T-helper 17 cell (primary cell): ENCODE measurements around the gene GALK1. TPM values are rescaled to one million over a fixed set of nuclear protein-coding genes. Genes with fewer than 3 reads are reported as not detected.
"Not testable (repeated sequence)": the region's sequence is repeated elsewhere in the genome, so short reads cannot be mapped to it uniquely, and the experiment has no call there.

ENCODE experiments used
- ATAC-seq: fragments of 150-1000 bp; cut with Tn5 transposase; 2 replicates; pipeline ENCODE4 v1.10.0; 2021; ENCODE audit warnings: mild to moderate bottlenecking, moderate library complexity
- DNase-seq, 3 donors: peaks; one replicate each; pipeline versions ENCODE4 v3.0.0 to v3.0.0-alpha.2; 2020 to 2021
- H3K9me3 ChIP-seq: one replicate; pipeline ENCODE4 v1.7.0; 2013; ENCODE audit warnings: low read length, mild to moderate bottlenecking; ENCODE audit not compliant: control insufficient read depth, poor library complexity, severe bottlenecking
- H3K27ac Mint-ChIP-seq: one replicate; pipeline ENCODE4 v1.8.0; 2022; ENCODE audit warnings: mild to moderate bottlenecking, moderate library complexity, mixed read lengths
- H3K27me3 Mint-ChIP-seq: one replicate; pipeline ENCODE4 v1.8.0; 2022; ENCODE audit warnings: mixed read lengths
- H3K36me3 Mint-ChIP-seq: one replicate; pipeline ENCODE4 v1.8.0; 2022; ENCODE audit warnings: low read depth, mixed read lengths
- H3K4me1 Mint-ChIP-seq: one replicate; pipeline ENCODE4 v1.8.0; 2022; ENCODE audit warnings: mild to moderate bottlenecking, mixed read lengths
- H3K4me3 Mint-ChIP-seq: one replicate; pipeline ENCODE4 v1.8.0; 2022; ENCODE audit warnings: mild to moderate bottlenecking, moderate library complexity, mixed read lengths
- total RNA-seq, 4 donors: library from RNA in 2 of 4; stranded (reverse) in 2 of 4; gene quantifications; one replicate each; pipeline ENCODE4 v1.2.3 and lab custom pipeline; 2022 to 2026

The GALK1 gene
- total RNA-seq, 2 donors from 2014 or later, result 9.6 to 9.7 TPM

GRCh38 chr17:75765981-75766380 is 989 bp upstream of the GALK1 start:
- H3K9me3 ChIP-seq, result no peaks in the 10 kb centered on the region
- H3K36me3 Mint-ChIP-seq, result no peaks in the 10 kb centered on the region
- peaks cover 11% of the 10 kb centered on the region for H3K4me1 Mint-ChIP-seq
- ATAC-seq, result no peak
- DNase-seq, result no peak
- H3K27ac Mint-ChIP-seq, result peak overlapping the region; percentile 3
- no peaks in the 10 kb centered on the region for H3K27me3 Mint-ChIP-seq
- peak overlapping the region; percentile 79 for H3K4me3 Mint-ChIP-seq

- DNase-seq (no peak), ATAC-seq (no peak)
- Mint-ChIP-seq H3K36me3 (no peaks in the 10 kb centered on the region), H3K27me3 (no peaks in the 10 kb centered on the region), H3K27ac (no peak overlapping the region), H3K4me1 (peaks cover 11% of the 10 kb centered on the region), H3K4me3 (peak overlapping the region; percentile 79)
- H3K9me3 ChIP-seq, result no peaks in the 10 kb centered on the region
Observed at GRCh38 chr17:75764417-75764710, 628 bp downstream of the GALK1 start.

DNA sequence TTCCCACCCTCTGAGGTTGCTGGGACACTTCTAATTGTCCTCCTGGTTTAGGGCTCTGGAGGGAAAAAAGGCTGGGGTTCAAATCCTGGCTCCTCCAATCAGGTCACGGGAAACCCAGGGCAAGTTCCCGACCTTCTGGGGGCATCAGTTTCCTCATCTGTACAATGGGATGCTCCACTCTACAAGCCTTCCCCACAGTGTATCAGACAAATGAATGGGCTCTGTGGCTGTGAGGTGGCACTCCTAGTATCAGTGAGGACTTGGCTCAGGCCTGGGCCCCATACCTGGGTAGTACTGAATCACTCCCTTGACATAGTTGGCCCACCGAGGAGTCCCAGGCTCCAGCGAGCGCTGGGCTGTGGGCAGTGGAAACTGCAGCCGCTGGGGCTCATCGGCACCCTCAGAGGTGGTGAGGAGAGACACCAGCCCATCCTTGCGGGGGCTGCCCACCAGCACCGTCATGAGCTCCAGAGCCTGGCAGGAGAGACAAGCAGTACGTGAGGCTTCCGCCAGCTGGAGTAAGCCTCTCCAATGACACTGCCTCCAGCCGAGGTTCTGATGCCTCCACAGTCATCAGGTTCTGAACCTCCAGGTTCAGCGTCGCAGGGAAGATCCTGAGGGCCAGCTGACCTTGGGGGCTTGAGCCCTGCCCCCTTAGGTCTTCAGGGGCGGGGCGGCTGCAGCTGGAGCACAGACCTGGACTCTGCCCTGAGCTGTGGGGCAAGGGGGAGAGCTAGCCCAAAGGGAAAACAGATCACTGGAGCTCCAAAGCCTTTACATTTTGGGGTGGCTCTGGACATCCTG is 1.2 kb downstream of the GALK1 start:
- H3K27ac Mint-ChIP-seq, result no peak overlapping the region
- peak overlapping the region; percentile 79 for H3K4me3 Mint-ChIP-seq
- ATAC-seq (no peak), DNase-seq (no peak)
- peaks cover 11% of the 10 kb centered on the region for H3K4me1 Mint-ChIP-seq
- H3K9me3 ChIP-seq, result no peaks in the 10 kb centered on the region
- H3K36me3 Mint-ChIP-seq, result no peaks in the 10 kb centered on the region
- no peaks in the 10 kb centered on the region for H3K27me3 Mint-ChIP-seq

GRCh38 chr17:75763269-75763607 is 1.8 kb downstream of the GALK1 start:
- Mint-ChIP-seq H3K4me1 (peaks cover 11% of the 10 kb centered on the region), H3K36me3 (no peaks in the 10 kb centered on the region), H3K4me3 (peak overlapping the region; percentile 50), H3K27me3 (no peaks in the 10 kb centered on the region), H3K27ac (no peak overlapping the region)
- ATAC-seq (no peak), DNase-seq (no peak)
- no peaks in the 10 kb centered on the region for H3K9me3 ChIP-seq

GRCh38 chr17:75762513-75763268 is 2.3 kb downstream of the GALK1 start:
- no peak for DNase-seq
- Mint-ChIP-seq H3K27ac (no peak overlapping the region), H3K4me3 (peak overlapping the region; percentile 50), H3K36me3 (no peaks in the 10 kb centered on the region), H3K4me1 (peaks cover 11% of the 10 kb centered on the region), H3K27me3 (no peaks in the 10 kb centered on the region)
- no peak for ATAC-seq
- no peaks in the 10 kb centered on the region for H3K9me3 ChIP-seq

DNA sequence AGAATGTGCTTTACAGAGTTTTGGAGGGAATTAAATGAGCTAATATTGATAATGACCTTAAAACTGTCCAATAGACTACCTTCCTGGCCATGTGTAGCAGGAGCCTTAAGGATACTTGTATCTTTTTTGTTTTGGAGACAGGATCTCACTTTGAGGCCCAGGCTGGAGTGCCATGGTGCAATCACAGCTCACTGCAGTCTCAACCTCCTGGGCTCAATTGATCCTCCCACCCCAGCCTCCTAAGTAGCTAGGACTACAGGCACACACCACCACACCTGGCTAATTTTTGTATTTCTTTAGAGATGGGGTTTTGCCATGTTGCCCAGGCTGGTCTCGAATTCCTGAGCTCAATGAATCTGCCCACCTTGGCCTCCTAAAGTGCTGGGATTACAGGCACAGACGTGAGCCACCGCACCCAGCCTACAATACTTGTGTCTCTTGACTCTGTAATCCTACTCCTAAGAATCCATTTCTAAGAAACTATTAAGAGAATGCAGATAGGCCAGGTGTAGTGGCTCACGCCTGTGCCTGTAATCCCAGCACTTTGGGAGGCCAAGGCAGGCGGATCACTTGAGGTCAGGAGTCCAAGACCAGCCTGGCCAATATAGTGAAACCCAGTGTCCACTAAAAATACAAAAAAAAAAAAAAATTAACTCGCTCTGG is 4.9 kb downstream of the GALK1 start:
- H3K27ac Mint-ChIP-seq, ATAC-seq, H3K4me3 Mint-ChIP-seq, H3K27me3 Mint-ChIP-seq, H3K36me3 Mint-ChIP-seq, DNase-seq, H3K4me1 Mint-ChIP-seq, H3K9me3 ChIP-seq: not testable (repeated sequence)

GRCh38 chr17:75759457-75759856 is 5.5 kb downstream of the GALK1 start:
- ATAC-seq (no peak), DNase-seq (no peak)
- H3K4me1 Mint-ChIP-seq, result peaks cover 14% of the 10 kb centered on the region
- H3K36me3 Mint-ChIP-seq, result peaks cover 2% of the 10 kb centered on the region
- no peaks in the 10 kb centered on the region for H3K9me3 ChIP-seq
- no peaks in the 10 kb centered on the region for H3K27me3 Mint-ChIP-seq
- no peak overlapping the region for H3K27ac Mint-ChIP-seq
- no peak overlapping the region for H3K4me3 Mint-ChIP-seq

DNA sequence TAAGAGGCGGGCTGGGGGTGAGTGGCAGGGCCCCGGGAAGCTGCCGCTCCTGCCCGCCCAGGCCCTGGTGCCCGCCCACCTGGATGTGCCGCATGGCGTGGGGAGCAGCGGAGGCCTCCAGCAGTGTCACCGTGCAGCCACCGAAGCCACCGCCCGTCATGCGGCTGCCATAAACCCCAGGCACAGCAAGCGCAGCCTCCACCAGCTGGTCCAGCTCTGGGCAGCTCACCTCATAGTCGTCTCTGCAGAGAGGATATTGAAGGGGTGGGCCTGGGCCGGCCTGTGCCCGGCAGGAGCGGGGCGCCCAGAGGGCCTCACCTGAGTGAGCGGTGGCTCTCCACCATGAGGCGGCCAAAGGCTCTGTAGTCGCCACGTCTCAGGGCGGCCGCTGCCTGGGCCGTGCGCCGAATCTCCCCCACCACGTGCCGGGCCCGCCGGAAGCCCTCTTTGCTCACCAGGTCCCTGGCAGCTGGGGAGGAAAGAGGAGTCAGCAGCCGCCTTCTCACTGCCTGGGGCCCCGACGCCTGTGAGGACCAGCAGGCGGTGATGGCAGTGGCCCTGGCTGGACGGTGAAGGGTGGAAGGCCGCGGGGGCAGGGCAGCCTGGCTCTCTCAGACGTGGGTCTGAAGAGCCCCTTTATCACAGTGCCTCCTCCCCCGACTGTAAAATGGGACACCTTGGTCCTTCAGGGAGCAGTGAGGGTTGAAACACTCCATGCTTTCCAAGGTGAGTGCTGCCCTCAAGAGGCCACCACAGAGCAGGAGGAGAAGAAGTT is 6.7 kb downstream of the GALK1 start:
- Mint-ChIP-seq H3K4me3 (no peak overlapping the region), H3K27me3 (no peaks in the 10 kb centered on the region), H3K27ac (peak overlapping the region; percentile 4), H3K4me1 (peaks cover 13% of the 10 kb centered on the region), H3K36me3 (peaks cover 2% of the 10 kb centered on the region)
- H3K9me3 ChIP-seq, result no peaks in the 10 kb centered on the region
- DNase-seq (no peak), ATAC-seq (no peak)

- no peaks in the 10 kb centered on the region for H3K9me3 ChIP-seq
- H3K4me1 Mint-ChIP-seq, result peaks cover 8% of the 10 kb centered on the region
- no peaks in the 10 kb centered on the region for H3K27me3 Mint-ChIP-seq
- no peak for DNase-seq
- peaks cover 2% of the 10 kb centered on the region for H3K36me3 Mint-ChIP-seq
- no peak overlapping the region for H3K27ac Mint-ChIP-seq
- no peak for ATAC-seq
- no peak overlapping the region for H3K4me3 Mint-ChIP-seq
Observed at GRCh38 chr17:75757086-75757681, 7.8 kb downstream of the GALK1 start.

GRCh38 chr17:75756451-75757085 is 8.4 kb downstream of the GALK1 start:
- Mint-ChIP-seq H3K36me3 (peaks cover 2% of the 10 kb centered on the region), H3K27ac (no peak overlapping the region), H3K4me1 (peaks cover 8% of the 10 kb centered on the region), H3K27me3 (no peaks in the 10 kb centered on the region), H3K4me3 (no peak overlapping the region)
- no peak for DNase-seq
- ATAC-seq, result no peak
- H3K9me3 ChIP-seq, result no peaks in the 10 kb centered on the region

GRCh38 chr17:75755990-75756389 is 9.0 kb downstream of the GALK1 start:
- DNase-seq (no peak), ATAC-seq (no peak)
- Mint-ChIP-seq H3K4me3 (peak overlapping the region; percentile 59), H3K4me1 (peaks cover 8% of the 10 kb centered on the region), H3K36me3 (peaks cover 2% of the 10 kb centered on the region), H3K27me3 (no peaks in the 10 kb centered on the region), H3K27ac (no peak overlapping the region)
- H3K9me3 ChIP-seq, result no peaks in the 10 kb centered on the region

GRCh38 chr17:75755205-75755901 is 9.6 kb downstream of the GALK1 start:
- H3K9me3 ChIP-seq, result no peaks in the 10 kb centered on the region
- Mint-ChIP-seq H3K36me3 (peaks cover 2% of the 10 kb centered on the region), H3K4me1 (peaks cover 8% of the 10 kb centered on the region), H3K4me3 (peak overlapping the region; percentile 92), H3K27ac (no peak overlapping the region), H3K27me3 (no peaks in the 10 kb centered on the region)
- ATAC-seq (no peak), DNase-seq (no peak)
